GM12891 (cell line): Measurements from ENCODE around the gene SERTAD4.

Source experiments
- PAX5 ChIP-seq: IDR thresholded peaks from 2 replicates; pipeline ENCODE4 v1.6.1; 2011; ENCODE audit warnings: low read length, moderate library complexity, mild to moderate bottlenecking; ENCODE audit not compliant: insufficient read depth, severe bottlenecking
- POLR2A ChIP-seq: IDR thresholded peaks from 2 replicates; pipeline ENCODE4 v1.6.1; 2011; ENCODE audit warnings: low read depth, low read length, control low read depth
- POLR2AphosphoS5 ChIP-seq: IDR thresholded peaks from 2 replicates; pipeline ENCODE4 v1.6.1; 2011; ENCODE audit warnings: low read depth, low read length, control low read depth
- SPI1 ChIP-seq: IDR thresholded peaks from 2 replicates; pipeline ENCODE4 v1.6.1; 2011; ENCODE audit warnings: low read depth, low read length, control low read depth
- TAF1 ChIP-seq: IDR thresholded peaks from 2 replicates; pipeline ENCODE4 v1.6.1; 2011; ENCODE audit warnings: low read depth, low read length, control low read depth

DNA sequence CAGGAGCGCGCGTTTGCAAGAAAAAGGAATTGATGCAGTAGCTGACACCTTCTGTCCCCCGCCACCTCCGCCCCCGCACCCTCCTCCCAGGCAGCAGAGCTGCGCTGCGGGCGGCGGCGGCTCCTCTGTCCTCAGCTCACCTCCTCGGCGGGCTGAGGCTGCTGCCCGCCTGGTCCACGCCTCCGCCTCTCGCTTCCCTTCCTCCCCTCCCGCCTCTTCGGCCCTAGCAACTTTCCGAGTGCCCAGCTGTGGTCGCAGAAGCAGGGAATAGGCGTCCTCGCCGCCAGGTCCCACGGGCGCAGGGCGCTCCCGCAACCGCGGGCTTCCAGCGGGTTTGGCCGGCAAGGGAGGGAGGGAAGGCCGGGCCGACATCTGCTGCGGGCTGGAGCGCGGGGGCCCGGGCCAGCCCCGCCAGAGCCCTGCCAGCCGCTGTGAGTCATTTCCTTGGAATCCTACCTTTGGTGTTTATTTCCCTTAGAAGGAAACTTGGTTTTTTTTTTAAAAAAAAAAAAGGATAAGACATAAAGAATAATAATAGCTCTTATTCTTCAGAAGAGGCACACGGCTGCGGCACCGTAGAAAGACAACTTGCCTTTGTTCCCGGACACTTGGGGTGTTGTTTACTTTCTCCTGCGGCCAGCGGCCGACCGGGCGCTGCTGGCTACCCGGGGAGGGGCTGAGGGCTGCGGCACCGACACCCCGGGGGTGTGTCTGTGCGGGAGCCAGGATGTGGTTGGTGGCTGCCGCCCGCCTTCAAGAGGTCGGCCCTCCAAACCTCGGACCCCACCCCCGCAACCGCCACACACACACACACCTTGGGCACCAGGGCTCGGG, 1.1 kb downstream of the SERTAD4 start:
- TF ChIP-seq POLR2A (no peak), POLR2AphosphoS5 (no peak), PAX5 (no peak), TAF1 (no peak), SPI1 (no peak)
